Activated T-cell treated with anti-CD3 and anti-CD28 coated beads, Interleukin-2, amount 50 U/mL, for 48 hours (primary cell): ENCODE measurements around the gene FAM3D.

Source experiments
- DNase-seq, 2 experiments: peaks; one replicate each; pipeline ENCODE4 v3.0.0-alpha.2; 2020

The FAM3D gene

GRCh38 chr3:58625196-58625824 is 41.3 kb downstream of the FAM3D start:
- no peak for DNase-seq

DNA sequence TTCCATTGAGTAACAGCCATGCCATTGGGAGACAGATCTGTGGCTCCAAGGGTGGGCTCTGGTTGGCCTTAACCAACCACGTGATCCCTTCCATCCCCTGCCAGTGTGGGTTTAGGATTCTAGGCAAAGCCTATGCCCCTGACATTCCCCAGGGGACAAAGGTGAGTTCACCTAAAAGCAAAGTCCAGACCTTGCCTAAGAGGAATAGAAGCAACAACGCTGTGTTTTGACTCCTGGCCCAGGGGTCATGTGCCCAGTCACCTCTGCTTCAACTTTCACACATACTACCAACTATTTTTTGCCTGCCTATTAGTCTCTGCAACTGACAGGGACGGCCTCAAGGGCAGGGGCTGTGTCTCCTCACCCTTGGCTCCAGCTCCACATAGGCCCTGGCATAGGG is 42.0 kb downstream of the FAM3D start:
- DNase-seq: no peak

DNA sequence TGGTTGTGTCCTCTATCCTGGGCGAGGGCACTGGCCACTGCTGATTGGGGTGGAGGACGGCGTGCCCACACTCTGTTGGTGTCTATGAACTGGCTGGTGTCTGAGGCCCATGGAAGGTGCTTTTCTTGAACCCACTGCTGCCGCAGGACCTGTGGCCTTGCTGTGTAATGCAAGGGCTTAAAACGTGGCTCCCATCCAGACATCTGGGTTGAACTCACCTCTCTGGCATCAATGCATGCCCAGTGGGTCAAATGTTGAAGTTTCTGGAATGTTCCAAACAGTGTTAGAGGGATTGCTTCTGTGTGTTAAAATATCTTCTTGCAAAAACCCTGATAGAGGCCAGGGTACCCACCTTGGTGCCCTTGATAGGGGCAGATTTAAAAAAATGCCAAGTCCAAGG is 42.6 kb downstream of the FAM3D start:
- no peak for DNase-seq

GRCh38 chr3:58623478-58623877 is 43.1 kb downstream of the FAM3D start:
- DNase-seq: no peak

GRCh38 chr3:58622892-58623291 is 43.7 kb downstream of the FAM3D start:
- DNase-seq: no peak

GRCh38 chr3:58622436-58622835 is 44.1 kb downstream of the FAM3D start:
- DNase-seq: no peak

GRCh38 chr3:58621086-58621830 is 45.3 kb downstream of the FAM3D start:
- DNase-seq: no peak

DNA sequence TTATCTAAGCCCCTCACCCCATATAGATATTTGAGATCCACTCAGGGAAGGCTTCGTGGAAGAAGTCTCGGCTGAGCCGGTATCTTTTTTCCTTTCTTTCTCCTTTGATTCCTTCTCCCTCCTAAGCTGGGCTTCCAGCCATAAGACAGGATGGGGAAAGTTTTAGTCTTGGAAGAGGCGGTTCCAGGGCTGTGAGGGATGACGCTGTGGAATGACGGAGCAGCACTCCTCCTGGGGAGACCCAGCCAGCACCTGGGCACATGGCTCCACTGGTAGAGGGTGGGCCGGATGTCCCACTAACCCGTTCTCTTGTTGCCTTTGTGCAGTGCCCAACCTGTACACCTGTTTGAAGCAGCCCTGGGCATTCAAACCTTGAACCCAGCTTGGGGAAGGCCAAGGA is 46.2 kb downstream of the FAM3D start:
- no peak for DNase-seq

GRCh38 chr3:58617338-58617761 is 49.2 kb downstream of the FAM3D start:
- DNase-seq: no peak

DNA sequence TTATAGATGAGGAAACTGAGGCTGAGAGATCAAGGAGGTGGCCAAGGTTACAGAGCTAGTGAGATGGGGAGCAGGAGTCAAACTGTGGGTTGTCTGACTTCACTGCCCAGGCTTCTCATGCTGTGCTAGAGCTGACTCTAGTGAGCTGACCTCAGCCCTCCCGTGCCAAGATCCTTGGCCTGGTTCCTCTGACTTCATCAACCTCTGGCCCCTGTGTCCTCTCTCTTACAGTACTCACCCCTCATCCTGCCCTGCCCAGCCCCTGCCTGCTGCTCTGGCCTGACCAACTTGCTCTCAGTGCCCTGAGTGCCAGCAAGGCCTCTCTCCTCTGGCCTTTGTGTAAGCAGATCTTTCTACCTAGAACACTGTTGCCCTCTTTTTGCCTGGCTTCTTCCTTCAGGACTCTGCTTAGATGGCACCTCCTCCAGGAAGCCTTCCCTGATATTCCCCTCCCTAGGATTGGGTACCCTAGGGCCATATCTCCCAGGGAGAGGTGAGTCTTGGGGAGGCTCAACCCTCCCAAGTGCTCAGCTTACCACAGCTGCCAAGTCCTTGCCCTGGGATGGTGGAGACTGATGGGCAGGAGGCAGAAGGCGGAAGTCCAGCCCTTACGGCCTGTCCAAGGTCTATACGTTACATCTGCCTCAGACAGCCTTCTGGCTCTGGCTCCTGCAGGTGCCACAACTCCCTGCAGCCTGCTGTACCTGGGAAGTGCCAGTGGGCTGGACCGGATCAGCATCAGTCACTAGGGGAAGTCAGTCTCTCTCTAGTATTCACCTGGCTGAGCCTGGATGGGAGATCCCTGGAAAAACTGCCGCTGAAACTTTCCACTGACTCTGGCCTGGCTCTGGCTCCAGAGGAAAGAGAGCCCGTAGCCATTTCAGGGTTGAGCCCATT is 53.1 kb downstream of the FAM3D start:
- no peak for DNase-seq

DNA sequence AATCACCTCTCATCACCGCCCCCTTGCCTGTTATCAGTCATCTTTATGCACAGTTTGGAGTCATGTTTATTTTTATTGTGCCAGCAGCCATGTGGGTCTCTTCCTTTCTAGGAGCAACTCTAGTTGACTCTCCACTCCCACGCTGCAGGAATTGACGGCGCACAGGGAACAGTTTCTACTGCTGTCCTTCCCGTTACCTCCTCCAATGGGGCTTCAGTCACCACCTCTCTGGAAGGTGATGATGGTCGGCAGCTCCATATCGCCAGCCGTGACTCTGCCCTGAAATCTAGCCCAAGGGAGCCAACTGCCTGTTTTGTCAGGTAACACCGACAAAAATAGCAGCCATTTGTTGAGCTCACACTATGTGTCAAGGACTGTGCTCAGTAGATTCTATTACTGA is 53.7 kb downstream of the FAM3D start:
- DNase-seq: no peak

DNA sequence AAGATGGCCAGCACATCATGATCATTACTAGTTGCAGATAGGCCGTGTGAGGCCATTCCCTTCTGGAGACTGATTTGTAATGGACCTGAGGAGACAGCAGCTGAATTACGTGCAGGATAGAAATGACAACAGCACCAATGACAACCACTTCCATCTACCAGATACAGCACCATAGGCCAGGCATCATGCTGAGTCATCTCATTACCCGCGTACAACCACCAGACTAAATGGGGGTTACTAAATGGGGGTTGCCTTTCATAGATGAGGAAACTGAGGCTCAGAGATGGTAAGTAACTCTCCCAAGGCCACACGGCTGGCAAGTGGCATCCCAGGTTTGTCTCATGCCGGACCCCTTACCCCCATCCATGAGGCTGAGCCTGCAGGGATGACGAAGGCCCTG is 56.6 kb downstream of the FAM3D start:
- no peak for DNase-seq

DNA sequence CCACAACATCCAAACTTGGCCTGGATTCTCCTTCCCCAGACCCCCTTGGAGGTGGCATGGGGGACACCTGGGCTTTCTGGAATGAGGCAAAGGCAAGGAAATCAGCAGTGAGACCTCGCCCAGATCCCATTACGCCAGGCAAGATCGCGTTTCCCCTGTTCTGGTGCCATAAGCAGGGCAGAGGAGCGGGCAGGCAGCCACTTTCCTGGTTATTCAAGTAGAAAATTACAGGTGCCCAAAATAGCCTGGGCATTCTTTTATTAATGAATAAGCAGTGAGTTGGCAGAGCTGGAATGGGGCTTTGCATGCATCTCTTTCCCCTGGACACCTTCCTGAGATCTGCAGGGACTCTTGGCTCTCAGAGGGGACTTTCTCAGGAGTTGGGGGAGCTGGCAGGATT is 57.9 kb downstream of the FAM3D start:
- DNase-seq: no peak

- no peak for DNase-seq
Observed at GRCh38 chr3:58607816-58608215, 58.8 kb downstream of the FAM3D start.

- DNase-seq: no peak
Observed at GRCh38 chr3:58606693-58607092, 59.9 kb downstream of the FAM3D start.

GRCh38 chr3:58604031-58604430 is 62.5 kb downstream of the FAM3D start:
- DNase-seq: no peak

GRCh38 chr3:58603606-58604005 is 63.0 kb downstream of the FAM3D start:
- DNase-seq: no peak

GRCh38 chr3:58597770-58598310 is 68.7 kb downstream of the FAM3D start:
- no peak for DNase-seq

DNA sequence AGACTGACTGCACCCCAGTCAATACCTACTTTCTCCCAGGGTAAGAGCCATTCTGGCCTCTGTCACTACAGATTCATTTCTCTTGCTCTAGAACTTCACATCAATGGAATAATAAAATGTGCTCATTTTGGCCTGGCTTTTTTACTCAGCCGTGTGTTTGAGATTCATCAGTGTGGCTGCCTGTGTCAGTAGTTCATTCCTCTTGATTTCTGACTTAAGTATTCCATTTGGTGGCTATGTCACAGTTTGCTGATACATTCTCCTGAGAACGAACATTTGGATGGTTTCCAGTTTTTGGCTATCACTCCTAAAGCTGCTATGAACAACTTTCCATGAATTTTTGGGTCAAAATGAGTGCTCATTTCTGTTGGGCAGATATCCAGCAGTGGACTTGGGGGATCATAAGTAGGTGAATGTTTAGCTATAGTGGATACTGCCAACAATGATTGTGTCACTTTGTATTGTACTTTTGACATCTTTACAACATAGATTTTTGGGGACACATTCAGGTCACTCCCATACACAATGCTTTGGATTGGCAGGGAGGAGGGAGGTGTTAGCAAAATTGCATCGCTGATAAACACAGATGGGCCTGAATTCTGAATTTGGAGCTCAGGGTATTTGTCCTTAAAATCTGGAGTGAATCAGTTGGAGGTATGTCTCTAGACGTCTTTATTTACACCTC is 69.6 kb downstream of the FAM3D start:
- no peak for DNase-seq

GRCh38 chr3:58594117-58594516 is 72.5 kb downstream of the FAM3D start:
- DNase-seq: no peak

- DNase-seq: no peak
Observed at GRCh38 chr3:58591517-58592510, 74.8 kb downstream of the FAM3D start.
